Caco-2 (cell line): ENCODE measurements around the gene ACCSL. TPM values are rescaled to one million over a fixed set of nuclear protein-coding genes. Genes with fewer than 3 reads are reported as not detected.

ENCODE experiments used
- BruUV-seq: library from RNA; stranded (reverse); fragments of 400-500 nt; replicated peaks from 2 replicates; lab custom pipeline; 2021; lab: Mats Ljungman, UMichigan
- CTCF ChIA-PET: fragments of 300-600 bp; sonication (Branson Sonifier 250); formaldehyde crosslinking; loops from one replicate; lab custom pipeline; 2022; ENCODE audit warnings: antibody characterized with exemption; lab: Charles Lee
- POLR2A ChIA-PET: fragments of 300-600 bp; sonication (Branson Sonifier 250); formaldehyde crosslinking; loops from one replicate; lab custom pipeline; 2022; ENCODE audit warnings: antibody characterized with exemption; lab: Charles Lee
- DNase-seq, 2 experiments: peaks; one replicate each; pipeline versions ENCODE4 v3.0.0 to v3.0.0-alpha.2; 2020 to 2022
- H3K27me3 ChIP-seq: replicated peaks from 2 replicates; pipeline ENCODE4 v1.6.0; 2011; ENCODE audit warnings: low read length; ENCODE audit not compliant: control insufficient read depth, insufficient read depth
- H3K36me3 ChIP-seq: 2 replicates; pipeline ENCODE4 v1.5.1; 2011; ENCODE audit warnings: low read length; ENCODE audit not compliant: control insufficient read depth, insufficient read depth
- H3K4me1 ChIP-seq: fragments of 250-450 bp; sonication (Bioruptor Pico); 2 replicates; pipeline ENCODE4 v1.5.1; 2020; ENCODE audit warnings: mild to moderate bottlenecking
- H3K4me3 ChIP-seq: 2 replicates; pipeline ENCODE4 v1.5.1; 2011; ENCODE audit warnings: low read depth, mild to moderate bottlenecking, control low read depth, low read length
- H3K9me3 ChIP-seq: fragments of 250-450 bp; sonication (Bioruptor Pico); 2 replicates; pipeline ENCODE4 v1.5.1; 2020; ENCODE audit warnings: mild to moderate bottlenecking, moderate library complexity
- H3K27ac Mint-ChIP-seq: one replicate; pipeline ENCODE4 v1.8.0; 2022; ENCODE audit warnings: mixed read lengths; ENCODE audit not compliant: unreplicated experiment
- H3K27me3 Mint-ChIP-seq: one replicate; pipeline ENCODE4 v1.8.0; 2022; ENCODE audit warnings: mixed read lengths; ENCODE audit not compliant: insufficient read depth, unreplicated experiment
- H3K36me3 Mint-ChIP-seq: one replicate; pipeline ENCODE4 v1.8.0; 2022; ENCODE audit warnings: mild to moderate bottlenecking, mixed read lengths; ENCODE audit not compliant: insufficient read depth, unreplicated experiment
- H3K4me1 Mint-ChIP-seq: one replicate; pipeline ENCODE4 v1.8.0; 2022; ENCODE audit warnings: low read depth, mixed read lengths; ENCODE audit not compliant: unreplicated experiment
- H3K4me3 Mint-ChIP-seq: one replicate; pipeline ENCODE4 v1.8.0; 2022; ENCODE audit warnings: mild to moderate bottlenecking, moderate library complexity, mixed read lengths; ENCODE audit not compliant: unreplicated experiment
- H3K9me3 Mint-ChIP-seq: one replicate; pipeline ENCODE4 v1.8.0; 2022; ENCODE audit warnings: mixed read lengths; ENCODE audit not compliant: unreplicated experiment
- CTCF ChIP-seq, 2 experiments: fragments of 200-600 bp in 1 of 2; IDR thresholded peaks; 1 replicate in 1 of 2; 2 replicates in 1 of 2; pipeline versions ENCODE4 v1.5.1 to v1.8.0; 2011 to 2022; ENCODE audit warnings: antibody characterized with exemption in 1 of 2, control low read depth in 1 of 2, inconsistent platforms in 1 of 2, low read depth in 1 of 2, low read length in 1 of 2, mild to moderate bottlenecking in 1 of 2, moderate library complexity in 1 of 2; ENCODE audit not compliant: insufficient read depth in 1 of 2, severe bottlenecking in 1 of 2, unreplicated experiment in 1 of 2
- intact Hi-C: fragments of 100-400 bp; cut with micrococcal nuclease; formaldehyde crosslinking; loops from one replicate; pipeline ENCODE4 v1.10.0; 2022; ENCODE audit not compliant: unreplicated experiment
- total RNA-seq: library from RNA; stranded (reverse); gene quantifications from 2 replicates; pipeline ENCODE4 v1.2.3, GENCODE V29; 2022

Gene ACCSL
- total RNA-seq, 1 experiment from 2014 or later, result not detected

- Mint-ChIP-seq H3K9me3 (no peaks in the 10 kb centered on the region), H3K27me3 (peaks cover 19% of the 10 kb centered on the region), H3K4me3 (no peak overlapping the region), H3K27ac (no peak overlapping the region), H3K36me3 (no peaks in the 10 kb centered on the region), H3K4me1 (no peaks in the 10 kb centered on the region)
- Histone ChIP-seq H3K9me3 (no peaks in the 10 kb centered on the region), H3K27me3 (no peaks in the 10 kb centered on the region), H3K4me3 (no peak overlapping the region), H3K36me3 (no peaks in the 10 kb centered on the region), H3K4me1 (no peaks in the 10 kb centered on the region)
- intact Hi-C loops, result no loop called here
- ChIA-PET CTCF (no interaction called here), POLR2A (no interaction called here)
- no TSS peak for BruUV-seq
- DNase-seq, result no peak
- no peak for TF ChIP-seq CTCF (IDR thresholded peaks at IDR 0.05; ENCODE audit: insufficient read depth in 1 of 2, low read depth in 1 of 2, low read length in 1 of 2, severe bottlenecking in 1 of 2, unreplicated experiment in 1 of 2)
Measured at GRCh38 chr11:44033411-44033850, 14.3 kb upstream of the ACCSL start.

GRCh38 chr11:44033856-44034255 lies 13.9 kb upstream of the ACCSL start:
- Mint-ChIP-seq H3K36me3 (no peaks in the 10 kb centered on the region), H3K4me1 (no peaks in the 10 kb centered on the region), H3K27ac (no peak overlapping the region), H3K4me3 (no peak overlapping the region), H3K9me3 (no peaks in the 10 kb centered on the region), H3K27me3 (peaks cover 18% of the 10 kb centered on the region)
- H3K9me3 ChIP-seq, result no peaks in the 10 kb centered on the region
- no peaks in the 10 kb centered on the region for H3K27me3 ChIP-seq
- ChIA-PET POLR2A (no interaction called here), CTCF (no interaction called here)
- DNase-seq, result no peak
- intact Hi-C loops, result no loop called here
- no peaks in the 10 kb centered on the region for H3K4me1 ChIP-seq
- TF ChIP-seq CTCF (IDR thresholded peaks at IDR 0.05; ENCODE audit: insufficient read depth in 1 of 2, low read depth in 1 of 2, low read length in 1 of 2, severe bottlenecking in 1 of 2, unreplicated experiment in 1 of 2), result no peak
- no peak overlapping the region for H3K4me3 ChIP-seq
- no peaks in the 10 kb centered on the region for H3K36me3 ChIP-seq
- BruUV-seq, result no TSS peak

GRCh38 chr11:44034639-44035038 lies 13.1 kb upstream of the ACCSL start:
- DNase-seq, result no peak
- intact Hi-C loops, result no loop called here
- Histone ChIP-seq H3K4me1 (no peaks in the 10 kb centered on the region), H3K27me3 (no peaks in the 10 kb centered on the region), H3K36me3 (no peaks in the 10 kb centered on the region), H3K4me3 (no peak overlapping the region), H3K9me3 (no peaks in the 10 kb centered on the region)
- H3K4me1 Mint-ChIP-seq, result no peaks in the 10 kb centered on the region
- no peak overlapping the region for H3K27ac Mint-ChIP-seq
- no peaks in the 10 kb centered on the region for H3K9me3 Mint-ChIP-seq
- CTCF ChIA-PET, result interaction anchor here (0.6 kb wide), 2 partner anchors 92 to 388 kb away, joined by 3 to 4 read pairs; no protein-coding TSS in a partner anchor
- BruUV-seq, result no TSS peak
- H3K4me3 Mint-ChIP-seq, result no peak overlapping the region
- no peaks in the 10 kb centered on the region for H3K36me3 Mint-ChIP-seq
- peaks cover 16% of the 10 kb centered on the region for H3K27me3 Mint-ChIP-seq
- no peak for TF ChIP-seq CTCF (IDR thresholded peaks at IDR 0.05; ENCODE audit: insufficient read depth in 1 of 2, low read depth in 1 of 2, low read length in 1 of 2, severe bottlenecking in 1 of 2, unreplicated experiment in 1 of 2)
- POLR2A ChIA-PET, result no interaction called here
